T-cell (primary cell): Measurements from ENCODE around the gene COL26A1. TPM values are rescaled to one million over a fixed set of nuclear protein-coding genes. Genes with fewer than 3 reads are reported as not detected.

ENCODE experiments used
- ATAC-seq, 4 experiments: fragments of 200-7000 bp in 3 of 4; fragments of 150-1000 bp in 1 of 4; cut with Tn5 transposase; replicated peaks in 1 of 4; 1 replicate in 3 of 4; 2 replicates in 1 of 4; pipeline ENCODE4 v1.10.0; 2021; ENCODE audit warnings: moderate library complexity in 3 of 4, mild to moderate bottlenecking in 2 of 4, moderate number of reproducible peaks in 1 of 4
- CTCF ChIA-PET, 2 donors: fragments of 300-600 bp; sonication (Branson Sonifier 250); formaldehyde crosslinking; loops; one replicate each; lab custom pipeline; 2022; ENCODE audit warnings: antibody characterized with exemption in 2 of 2; lab: Charles Lee
- POLR2A ChIA-PET, 2 donors: fragments of 300-600 bp; sonication (Branson Sonifier 250); formaldehyde crosslinking; loops; one replicate each; lab custom pipeline; 2022; ENCODE audit warnings: antibody characterized with exemption in 2 of 2; lab: Charles Lee
- DNase-seq, 35 experiments: peaks; one replicate each; pipeline versions ENCODE4 v3.0.0 to v3.0.0-alpha.2; 2013 to 2023
- H3K27ac ChIP-seq: one replicate; pipeline ENCODE4 v1.5.1; 2013; ENCODE audit warnings: low read length
- H3K27me3 ChIP-seq, 2 experiments: replicated peaks in 1 of 2; 1 replicate in 1 of 2; 2 replicates in 1 of 2; pipeline versions ENCODE4 v1.6.1 to v1.7.0; 2013; ENCODE audit warnings: low read length in 1 of 2, mixed read lengths in 1 of 2; ENCODE audit not compliant: control insufficient read depth in 2 of 2, insufficient read depth in 2 of 2; ENCODE audit errors: extremely low read depth in 1 of 2
- H3K36me3 ChIP-seq, 2 donors: 1 replicate in 1 of 2; 2 replicates in 1 of 2; pipeline versions ENCODE4 v1.6.1 to v1.7.0; 2013; ENCODE audit warnings: low read length in 1 of 2; ENCODE audit not compliant: control insufficient read depth in 2 of 2, insufficient read depth in 1 of 2; ENCODE audit errors: extremely low read depth in 1 of 2
- H3K4me1 ChIP-seq, 2 experiments: 1 replicate in 1 of 2; 2 replicates in 1 of 2; pipeline versions ENCODE4 v1.6.1 to v1.7.0; 2013; ENCODE audit warnings: low read length in 2 of 2, mixed read lengths in 1 of 2; ENCODE audit not compliant: insufficient read depth in 2 of 2, control insufficient read depth in 1 of 2; ENCODE audit errors: extremely low read depth in 1 of 2
- H3K4me3 ChIP-seq, 2 donors: 1 replicate in 1 of 2; 2 replicates in 1 of 2; pipeline versions ENCODE4 v1.5.1 to v1.7.0; 2013; ENCODE audit warnings: mild to moderate bottlenecking in 2 of 2, low read length in 1 of 2, moderate library complexity in 1 of 2; ENCODE audit not compliant: control insufficient read depth in 1 of 2; ENCODE audit errors: extremely low read depth in 1 of 2
- H3K9me3 ChIP-seq: 2 replicates; pipeline ENCODE4 v1.7.0; 2013
- H3K27ac Mint-ChIP-seq, 2 donors: one replicate each; pipeline ENCODE4 v1.8.0; 2020 to 2021; ENCODE audit warnings: mild to moderate bottlenecking in 2 of 2, mixed read lengths in 2 of 2
- H3K27me3 Mint-ChIP-seq, 2 donors: one replicate each; pipeline ENCODE4 v1.8.0; 2021 to 2022; ENCODE audit warnings: mixed read lengths in 2 of 2
- H3K36me3 Mint-ChIP-seq: one replicate; pipeline ENCODE4 v1.8.0; 2021; ENCODE audit warnings: mixed read lengths
- H3K4me1 Mint-ChIP-seq, 3 donors: one replicate each; pipeline ENCODE4 v1.8.0; 2020 to 2022; ENCODE audit warnings: mixed read lengths in 3 of 3, mild to moderate bottlenecking in 1 of 3
- H3K4me3 Mint-ChIP-seq, 3 donors: one replicate each; pipeline ENCODE4 v1.8.0; 2020 to 2022; ENCODE audit warnings: mild to moderate bottlenecking in 3 of 3, mixed read lengths in 3 of 3, moderate library complexity in 3 of 3
- H3K9me3 Mint-ChIP-seq, 3 donors: one replicate each; pipeline ENCODE4 v1.8.0; 2020 to 2022; ENCODE audit warnings: mixed read lengths in 3 of 3
- WGBS: methylation state at CpG from one replicate; pipeline ENCODE4 v1.1.5; 2013; ENCODE audit warnings: missing lambda C conversion rate; ENCODE audit not compliant: insufficient coverage; 5-methylcytosine and 5-hydroxymethylcytosine counted together
- total RNA-seq, 35 experiments: library from RNA in 6 of 35; stranded (reverse) in 6 of 35; fragments of 120-200 nt in 1 of 35; gene quantifications; one replicate each; pipeline versions ENCODE4 v1.2.1 to v1.2.4 and lab custom pipeline; 2013 to 2026

COL26A1 gene
- total RNA-seq, 5 donors from 2014 or later (not counting 1 experiment from before 2014, with no cell fraction given), result 0.09 TPM; not detected in 4

DNA sequence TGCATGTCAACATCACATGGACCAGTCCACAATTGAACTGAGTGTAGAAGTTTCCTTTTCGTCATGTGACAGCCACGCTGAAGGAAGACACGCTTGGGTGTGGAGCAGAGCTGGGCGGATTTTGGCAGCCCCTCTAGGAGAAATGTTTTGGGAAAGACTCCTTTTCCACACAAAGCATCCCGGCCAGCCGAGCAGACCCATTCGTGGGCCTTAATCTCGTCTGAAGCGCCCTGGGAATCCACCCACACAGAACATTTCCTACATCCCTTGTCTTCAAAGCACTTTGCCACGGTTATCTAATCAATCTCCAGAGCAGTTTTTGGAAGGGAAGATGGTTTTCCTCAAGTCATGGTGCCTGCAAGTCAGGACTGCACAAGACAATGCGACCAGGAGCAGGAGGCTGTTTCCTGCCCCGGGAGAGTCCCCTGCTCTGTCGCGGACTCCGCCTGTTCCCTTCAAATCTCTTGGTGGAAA is 32.6 kb upstream of the COL26A1 start:
- CTCF ChIA-PET, result no interaction called here
- ATAC-seq, result no peak
- WGBS, result no CpG with 5 or more reads among the region's 15 CpGs
- POLR2A ChIA-PET, result no interaction called here
- no peak overlapping the region for H3K4me3 Mint-ChIP-seq
- no peak overlapping the region for H3K27ac Mint-ChIP-seq
- H3K27me3 ChIP-seq, result peaks cover 0 to 23% of the 10 kb centered on the region in 2 experiments
- peaks cover 3 to 5% of the 10 kb centered on the region in 2 donors for H3K27me3 Mint-ChIP-seq
- H3K9me3 ChIP-seq, result no peaks in the 10 kb centered on the region
- no peaks in the 10 kb centered on the region for H3K36me3 Mint-ChIP-seq
- no peaks in the 10 kb centered on the region for H3K4me1 Mint-ChIP-seq
- no peak overlapping the region for H3K27ac ChIP-seq
- no peaks in the 10 kb centered on the region for H3K36me3 ChIP-seq
- no peaks in the 10 kb centered on the region for H3K4me1 ChIP-seq
- H3K4me3 ChIP-seq, result no peak overlapping the region
- no peaks in the 10 kb centered on the region for H3K9me3 Mint-ChIP-seq
- no peak for DNase-seq

DNA sequence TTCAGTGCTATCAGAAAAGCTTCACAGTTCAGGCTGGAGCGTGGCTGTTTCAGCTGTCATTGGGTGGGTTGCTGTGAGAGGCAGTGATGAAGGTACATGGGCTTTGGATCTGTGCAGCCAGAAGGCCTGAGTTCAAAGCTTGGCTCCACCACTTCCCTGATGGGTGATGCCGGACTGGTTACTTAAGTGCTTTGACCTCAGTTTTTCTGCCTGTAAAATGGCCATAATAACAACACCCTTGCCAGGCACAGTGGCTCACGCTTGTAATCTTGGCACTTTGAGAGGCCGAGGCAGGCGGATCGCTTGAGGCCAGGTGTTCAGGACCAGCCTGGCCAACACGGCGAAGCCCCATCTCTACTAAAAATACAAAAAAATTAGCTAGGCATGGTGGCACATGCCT is 30.6 kb upstream of the COL26A1 start:
- H3K4me3 Mint-ChIP-seq, result no peak overlapping the region
- ChIA-PET CTCF (no interaction called here), POLR2A (interaction anchor here in 1 of 2 donors (0.6 kb wide), 1 partner anchor 192 kb away, joined by 11 read pairs; no protein-coding TSS in a partner anchor)
- Histone ChIP-seq H3K4me1 (no peaks in the 10 kb centered on the region), H3K9me3 (no peaks in the 10 kb centered on the region), H3K27me3 (peaks cover 0 to 23% of the 10 kb centered on the region in 2 experiments), H3K36me3 (no peaks in the 10 kb centered on the region), H3K27ac (no peak overlapping the region), H3K4me3 (no peak overlapping the region)
- peaks cover 3 to 5% of the 10 kb centered on the region in 2 donors for H3K27me3 Mint-ChIP-seq
- H3K36me3 Mint-ChIP-seq, result no peaks in the 10 kb centered on the region
- WGBS, result 92% methylated on average over 6 of the region's 8 CpGs
- no peak overlapping the region for H3K27ac Mint-ChIP-seq
- ATAC-seq (no peak), DNase-seq (no peak)
- no peaks in the 10 kb centered on the region for H3K9me3 Mint-ChIP-seq
- no peaks in the 10 kb centered on the region for H3K4me1 Mint-ChIP-seq

DNA sequence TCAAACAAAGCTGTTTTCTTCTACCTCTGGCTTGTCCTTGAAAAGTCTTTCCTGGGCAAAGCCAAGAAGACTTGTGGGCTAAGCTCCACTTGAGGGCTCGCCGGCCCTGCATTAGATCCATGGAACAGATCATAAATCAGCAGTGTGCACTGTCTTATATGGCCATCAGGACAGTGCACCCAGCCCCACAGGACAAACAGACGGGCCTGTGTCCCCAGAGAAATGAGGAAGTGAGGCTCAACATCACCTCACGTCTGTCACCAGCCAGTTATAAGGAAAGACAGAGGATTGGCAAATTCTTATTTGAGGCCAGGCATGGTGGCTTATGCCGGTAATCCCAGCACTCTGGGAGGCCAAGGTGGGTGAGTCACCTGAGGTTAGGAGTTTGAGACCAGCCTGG is 28.8 kb upstream of the COL26A1 start:
- no peak overlapping the region for H3K27ac Mint-ChIP-seq
- Histone ChIP-seq H3K4me1 (no peaks in the 10 kb centered on the region), H3K27ac (no peak overlapping the region), H3K36me3 (no peaks in the 10 kb centered on the region), H3K27me3 (peaks cover 0 to 23% of the 10 kb centered on the region in 2 experiments), H3K9me3 (no peaks in the 10 kb centered on the region), H3K4me3 (no peak overlapping the region)
- H3K4me1 Mint-ChIP-seq, result no peaks in the 10 kb centered on the region
- no peaks in the 10 kb centered on the region for H3K36me3 Mint-ChIP-seq
- DNase-seq (no peak), ATAC-seq (no peak)
- CTCF ChIA-PET, result no interaction called here
- WGBS, result 73% methylated on average over 2 of the region's 5 CpGs
- POLR2A ChIA-PET, result no interaction called here
- no peaks in the 10 kb centered on the region for H3K9me3 Mint-ChIP-seq
- peaks cover 2 to 3% of the 10 kb centered on the region in 2 donors for H3K27me3 Mint-ChIP-seq
- H3K4me3 Mint-ChIP-seq, result no peak overlapping the region

DNA sequence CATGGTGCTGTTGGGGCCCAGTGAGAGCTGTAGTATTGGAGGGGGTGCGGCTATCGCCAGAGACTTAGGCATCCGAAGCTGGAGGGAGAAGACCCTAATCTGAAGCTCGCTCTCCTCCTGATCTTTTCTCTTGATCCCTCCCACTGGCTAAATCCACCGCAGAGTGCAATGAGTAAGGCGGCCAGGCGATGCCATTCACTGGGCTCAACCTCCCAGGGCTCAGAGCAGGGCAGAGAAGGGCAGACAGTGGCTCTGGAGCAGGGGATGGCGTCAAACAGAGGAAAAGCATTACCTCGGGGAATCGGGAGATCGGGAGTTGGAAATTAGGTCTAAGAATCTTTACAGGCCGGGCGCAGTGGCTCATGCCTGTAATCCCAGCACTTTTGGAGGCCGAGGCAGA is 22.3 kb upstream of the COL26A1 start:
- Histone ChIP-seq H3K27ac (no peak overlapping the region), H3K9me3 (no peaks in the 10 kb centered on the region), H3K4me3 (no peak overlapping the region), H3K4me1 (no peaks in the 10 kb centered on the region), H3K27me3 (peaks cover 0 to 9% of the 10 kb centered on the region in 2 experiments), H3K36me3 (no peaks in the 10 kb centered on the region)
- ChIA-PET CTCF (no interaction called here), POLR2A (interaction anchor here in 1 of 2 donors (0.5 kb wide), 1 partner anchor 570 kb away, joined by 3 read pairs; no protein-coding TSS in a partner anchor)
- ATAC-seq (no peak), DNase-seq (no peak)
- no peaks in the 10 kb centered on the region for H3K4me1 Mint-ChIP-seq
- no peaks in the 10 kb centered on the region for H3K9me3 Mint-ChIP-seq
- H3K27ac Mint-ChIP-seq, result no peak overlapping the region
- no peaks in the 10 kb centered on the region for H3K36me3 Mint-ChIP-seq
- peaks cover 1 to 5% of the 10 kb centered on the region in 2 donors for H3K27me3 Mint-ChIP-seq
- H3K4me3 Mint-ChIP-seq, result no peak overlapping the region
- 91% methylated on average over 9 of the region's 14 CpGs for WGBS

DNA sequence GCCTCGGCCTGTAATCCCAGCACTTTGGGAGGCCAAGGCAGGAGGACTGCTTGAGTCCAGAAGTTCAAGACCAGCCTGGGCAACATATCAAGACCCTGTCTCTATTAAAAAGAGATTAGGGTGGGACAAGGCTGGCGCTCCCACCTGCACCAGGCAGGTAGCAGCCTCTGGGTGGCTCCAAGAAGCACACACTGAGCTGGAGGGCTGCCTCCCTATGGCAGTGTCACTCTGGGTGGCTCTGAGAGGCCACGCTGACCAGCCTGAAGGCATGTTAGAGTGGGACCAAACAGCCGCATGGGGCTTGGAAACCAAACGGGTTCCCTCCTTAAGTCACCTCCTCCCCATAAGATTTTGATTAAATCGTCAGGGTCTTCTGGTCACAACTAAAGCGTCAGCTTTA is 19.8 kb upstream of the COL26A1 start:
- no peaks in the 10 kb centered on the region for H3K9me3 ChIP-seq
- H3K4me1 ChIP-seq, result no peaks in the 10 kb centered on the region
- no peaks in the 10 kb centered on the region for H3K36me3 ChIP-seq
- no peak overlapping the region for H3K27ac ChIP-seq
- Mint-ChIP-seq H3K4me3 (no peak overlapping the region), H3K27me3 (peaks cover 1 to 5% of the 10 kb centered on the region in 2 donors), H3K4me1 (no peaks in the 10 kb centered on the region), H3K36me3 (no peaks in the 10 kb centered on the region), H3K27ac (no peak overlapping the region), H3K9me3 (no peaks in the 10 kb centered on the region)
- WGBS, result 80% methylated on average over 2 of the region's 7 CpGs
- H3K27me3 ChIP-seq, result peaks cover 0 to 16% of the 10 kb centered on the region in 2 experiments
- no peak for DNase-seq
- no peak overlapping the region for H3K4me3 ChIP-seq
- no peak for ATAC-seq
- POLR2A ChIA-PET, result no interaction called here
- CTCF ChIA-PET, result no interaction called here

DNA sequence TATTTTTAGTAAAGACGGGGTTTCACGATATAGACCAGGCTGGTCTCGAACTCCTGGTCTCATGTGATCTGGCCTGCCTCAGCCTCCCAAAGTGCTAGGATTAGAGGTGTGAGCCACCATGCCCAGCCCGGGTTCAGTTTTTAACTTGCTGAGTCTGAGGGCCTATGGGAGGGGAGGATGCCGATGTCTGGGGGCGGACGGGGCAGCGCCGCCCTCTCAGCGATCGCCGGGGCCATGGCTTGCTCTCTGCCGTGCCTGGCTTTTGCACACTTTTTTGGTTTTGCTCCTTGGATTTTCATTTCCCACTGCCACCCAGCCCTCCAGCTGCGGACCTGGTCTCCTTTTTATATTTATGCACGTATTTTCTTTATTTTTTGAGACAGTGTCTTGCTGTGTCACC is 15.2 kb upstream of the COL26A1 start:
- ChIA-PET CTCF (no interaction called here), POLR2A (no interaction called here)
- DNase-seq (no peak), ATAC-seq (no peak)
- Mint-ChIP-seq H3K4me3 (no peak overlapping the region), H3K4me1 (peaks cover 0 to 5% (median 5%) of the 10 kb centered on the region in 3 donors), H3K27ac (no peak overlapping the region), H3K9me3 (no peaks in the 10 kb centered on the region), H3K36me3 (no peaks in the 10 kb centered on the region), H3K27me3 (peaks cover 7 to 8% of the 10 kb centered on the region in 2 donors)
- Histone ChIP-seq H3K4me1 (no peaks in the 10 kb centered on the region), H3K36me3 (no peaks in the 10 kb centered on the region), H3K9me3 (no peaks in the 10 kb centered on the region), H3K27ac (no peak overlapping the region), H3K27me3 (peaks cover 0 to 18% of the 10 kb centered on the region in 2 experiments), H3K4me3 (no peak overlapping the region)
- WGBS, result 90% methylated on average over 6 of the region's 15 CpGs
